Adipocyte (in vitro differentiated cells): ENCODE results near the gene AUH.

Experiments used
- DNase-seq: peaks from one replicate; pipeline ENCODE4 v3.0.0-alpha.2; 2015; ENCODE audit warnings: low read depth
- H3K27me3 ChIP-seq: replicated peaks from 2 replicates; pipeline ENCODE4 v1.7.0; 2013; ENCODE audit warnings: mild to moderate bottlenecking, low read length, moderate library complexity; ENCODE audit not compliant: control insufficient read depth, insufficient read depth
- H3K36me3 ChIP-seq: 2 replicates; pipeline ENCODE4 v1.7.0; 2013; ENCODE audit warnings: low read length, mild to moderate bottlenecking, moderate library complexity; ENCODE audit not compliant: control insufficient read depth, insufficient read depth, severe bottlenecking
- H3K4me1 ChIP-seq: 2 replicates; pipeline ENCODE4 v1.7.0; 2013; ENCODE audit warnings: mild to moderate bottlenecking, low read length, moderate library complexity; ENCODE audit not compliant: control insufficient read depth, insufficient read depth
- H3K4me3 ChIP-seq: 2 replicates; pipeline ENCODE4 v1.7.0; 2013; ENCODE audit warnings: mild to moderate bottlenecking, low read length, moderate library complexity
- H3K9ac ChIP-seq: 2 replicates; pipeline ENCODE4 v1.7.0; 2013; ENCODE audit warnings: mild to moderate bottlenecking, low read length, moderate library complexity
- H3K9me3 ChIP-seq: 2 replicates; pipeline ENCODE4 v1.7.0; 2013; ENCODE audit warnings: mild to moderate bottlenecking, low read length, moderate library complexity; ENCODE audit not compliant: control insufficient read depth

AUH gene

DNA sequence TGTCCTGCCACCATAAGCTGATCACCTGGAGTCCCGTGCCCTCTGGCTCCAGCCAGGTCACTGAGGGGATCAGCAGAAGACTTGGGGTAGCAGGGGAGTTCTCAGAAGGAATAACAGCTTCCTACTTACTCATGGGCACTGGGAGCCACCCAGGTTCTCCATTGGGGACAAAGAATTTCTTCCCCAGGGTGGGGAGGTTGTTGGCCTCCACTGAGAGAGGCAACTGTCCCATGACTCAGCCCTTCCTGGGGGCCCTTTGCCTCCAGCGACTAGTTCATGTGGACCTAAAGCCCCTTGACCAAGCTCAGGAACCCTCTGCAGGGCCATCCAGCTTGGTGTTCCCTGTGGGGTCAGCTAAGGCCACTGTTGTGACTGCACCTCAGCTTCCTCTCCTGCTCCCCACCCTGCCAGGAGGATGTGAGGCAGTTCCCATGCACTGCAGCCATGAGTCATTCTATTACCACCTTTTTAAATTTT is 175.0 kb downstream of the AUH start:
- no peaks in the 10 kb centered on the region for H3K9me3 ChIP-seq
- H3K4me1 ChIP-seq: peaks cover 15% of the 10 kb centered on the region
- no peak overlapping the region for H3K4me3 ChIP-seq
- DNase-seq: no peak
- no peaks in the 10 kb centered on the region for H3K36me3 ChIP-seq
- H3K9ac ChIP-seq: no peak overlapping the region
- no peaks in the 10 kb centered on the region for H3K27me3 ChIP-seq

DNA sequence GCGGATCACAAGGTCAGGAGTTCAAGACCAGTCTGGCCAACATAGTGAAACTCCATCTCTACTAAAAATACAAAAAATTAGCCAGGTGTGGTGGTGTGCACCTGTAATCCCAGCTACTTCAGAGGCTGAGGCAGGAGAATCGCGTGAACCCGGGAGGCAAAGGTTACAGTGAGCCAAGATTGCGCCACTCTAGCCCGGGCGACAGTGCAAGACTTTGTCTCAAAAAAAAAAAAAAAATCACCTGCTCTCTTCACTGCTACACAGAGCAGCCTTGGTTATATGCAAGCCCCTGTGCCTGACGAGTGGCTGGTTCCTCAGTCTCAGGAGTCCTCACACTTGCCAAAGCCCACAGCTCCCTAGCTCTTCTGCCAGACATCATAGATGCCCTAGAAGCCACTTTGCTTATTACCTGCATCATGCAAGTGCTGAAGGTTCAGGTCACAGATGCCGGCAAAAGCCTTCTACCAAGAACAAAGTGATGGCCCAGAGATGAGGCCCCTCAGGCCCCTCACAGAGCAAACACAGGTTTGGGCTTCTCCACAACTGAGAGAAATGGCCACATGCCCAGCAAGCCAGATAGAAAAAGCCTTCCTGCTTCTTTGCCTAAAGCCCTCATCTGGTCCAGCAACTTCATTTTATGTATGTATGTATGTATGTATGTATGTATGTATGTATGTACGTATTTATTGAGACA is 176.4 kb downstream of the AUH start:
- H3K9me3 ChIP-seq: no peaks in the 10 kb centered on the region
- DNase-seq: no peak

DNA sequence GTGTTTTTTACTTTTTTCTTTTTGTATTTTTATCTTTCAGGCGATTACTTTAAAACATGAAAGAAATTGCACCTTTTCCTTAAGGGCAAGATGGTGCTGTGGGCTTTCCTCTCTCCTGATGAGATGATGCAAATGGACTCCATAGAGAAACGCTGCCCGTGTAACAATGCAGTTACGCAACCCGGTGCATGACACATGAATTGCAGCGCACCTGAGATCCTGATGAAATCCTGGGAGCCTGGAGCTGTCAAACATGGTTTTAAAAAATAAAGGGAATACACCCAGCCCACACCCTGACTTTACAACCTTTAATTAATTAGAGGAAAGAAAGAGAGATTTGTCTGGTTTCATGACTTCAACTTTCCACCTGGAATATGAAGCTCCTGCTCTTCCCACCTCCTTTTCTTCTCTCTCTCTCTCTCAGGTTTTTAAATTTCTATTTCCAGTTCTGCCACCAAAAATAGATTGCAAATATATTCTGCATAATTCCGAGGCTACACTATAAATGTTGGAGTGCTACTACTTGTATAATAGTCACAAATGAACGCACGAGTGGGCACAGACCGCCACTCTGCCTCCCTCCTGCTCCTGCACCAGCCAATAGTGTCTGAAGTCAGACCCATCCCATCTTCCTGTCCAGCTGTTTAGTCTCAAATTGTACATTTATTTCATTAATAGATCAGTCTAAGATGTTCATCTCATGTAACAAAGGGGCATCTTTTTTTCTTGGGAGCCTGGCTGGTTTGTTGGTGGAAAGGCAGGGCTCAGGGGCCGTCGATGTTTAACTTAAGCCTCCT is 179.1 kb downstream of the AUH start:
- no peaks in the 10 kb centered on the region for H3K9me3 ChIP-seq
- no peaks in the 10 kb centered on the region for H3K27me3 ChIP-seq
- no peaks in the 10 kb centered on the region for H3K36me3 ChIP-seq
- no peak for DNase-seq
- no peak overlapping the region for H3K9ac ChIP-seq
- H3K4me3 ChIP-seq: no peak overlapping the region
- H3K4me1 ChIP-seq: peaks cover 26% of the 10 kb centered on the region

More for the DNA sequence above, 176.4 kb downstream of the AUH start:
- Histone ChIP-seq H3K4me3 (no peak overlapping the region), H3K27me3 (no peaks in the 10 kb centered on the region), H3K36me3 (no peaks in the 10 kb centered on the region), H3K9ac (no peak overlapping the region), H3K4me1 (peaks cover 15% of the 10 kb centered on the region)

DNA sequence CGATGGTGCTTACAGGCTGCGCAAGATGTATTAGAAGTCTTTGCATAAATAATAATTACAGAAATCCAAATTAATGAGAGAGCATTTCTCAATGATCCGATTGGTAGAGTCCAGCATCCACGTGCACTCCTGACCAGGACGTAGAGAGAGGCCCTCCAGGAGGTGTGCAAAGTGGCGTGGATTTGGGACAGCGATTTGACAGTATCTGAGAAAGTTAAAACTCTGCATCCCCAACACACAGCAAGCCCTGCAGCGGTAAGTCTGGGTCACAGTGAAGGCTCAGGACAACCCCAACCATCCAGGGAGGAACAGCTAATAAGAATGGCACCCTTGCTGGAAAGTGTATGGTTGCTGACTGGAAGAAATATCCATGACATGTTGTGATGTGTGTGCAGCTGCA is 180.2 kb downstream of the AUH start:
- no peaks in the 10 kb centered on the region for H3K36me3 ChIP-seq
- no peaks in the 10 kb centered on the region for H3K9me3 ChIP-seq
- DNase-seq: no peak
- no peak overlapping the region for H3K9ac ChIP-seq
- H3K4me3 ChIP-seq: no peak overlapping the region
- H3K4me1 ChIP-seq: peaks cover 19% of the 10 kb centered on the region
- H3K27me3 ChIP-seq: no peaks in the 10 kb centered on the region

DNA sequence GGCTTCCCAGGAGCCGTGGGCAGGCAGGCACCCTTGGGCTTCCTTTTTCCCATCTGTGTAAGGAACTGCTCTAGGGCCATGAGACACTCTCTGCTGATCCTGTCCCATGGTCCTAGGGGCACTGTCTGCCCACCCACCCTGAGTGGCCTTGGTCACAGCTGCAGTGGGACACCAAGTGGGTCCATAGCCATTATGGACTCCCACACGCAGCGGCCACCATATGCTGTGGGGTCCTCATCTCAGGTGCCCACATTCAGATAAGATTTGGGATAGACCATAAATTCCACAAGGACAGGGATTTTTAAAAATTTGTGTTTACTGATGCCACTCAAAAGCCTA is 180.8 kb downstream of the AUH start:
- no peak overlapping the region for H3K9ac ChIP-seq
- no peaks in the 10 kb centered on the region for H3K27me3 ChIP-seq
- no peaks in the 10 kb centered on the region for H3K36me3 ChIP-seq
- H3K9me3 ChIP-seq: no peaks in the 10 kb centered on the region
- peaks cover 19% of the 10 kb centered on the region for H3K4me1 ChIP-seq
- H3K4me3 ChIP-seq: no peak overlapping the region
- DNase-seq: no peak

DNA sequence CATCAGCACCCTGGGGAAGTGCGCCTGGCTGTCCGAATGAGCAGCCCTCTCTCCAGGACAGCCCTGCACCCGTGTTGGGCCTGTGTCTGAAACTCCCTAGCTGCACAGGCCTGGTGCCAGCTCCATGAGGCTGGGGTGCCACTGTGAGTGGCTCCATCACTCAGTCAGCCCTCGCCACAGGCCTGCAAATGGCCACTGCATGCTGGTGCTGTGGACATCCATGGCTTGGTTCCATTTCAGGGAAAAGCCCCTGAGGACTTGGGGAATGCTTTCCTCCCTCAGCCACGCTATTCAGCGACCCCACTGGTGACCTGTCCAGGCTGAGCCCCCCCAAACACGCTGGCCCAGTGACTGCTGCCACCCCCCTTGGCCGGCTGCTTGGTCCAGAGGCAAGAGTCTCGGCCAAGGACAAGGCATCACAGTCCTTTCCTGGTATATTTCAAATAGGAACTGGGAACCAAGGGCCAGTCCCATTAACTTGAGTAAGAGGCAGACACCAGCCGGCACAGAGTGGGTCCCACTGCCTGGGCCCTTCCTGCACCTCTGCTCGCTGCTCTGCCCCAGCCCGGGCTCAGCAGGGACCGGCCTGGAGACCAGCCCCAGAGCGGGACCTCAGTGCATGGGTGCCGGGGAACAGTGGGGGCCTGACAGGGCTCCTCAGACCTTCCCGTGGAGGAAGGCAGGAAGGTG is 181.3 kb downstream of the AUH start:
- Histone ChIP-seq H3K9ac (no peak overlapping the region), H3K27me3 (no peaks in the 10 kb centered on the region), H3K9me3 (no peaks in the 10 kb centered on the region), H3K4me1 (peaks cover 19% of the 10 kb centered on the region), H3K4me3 (no peak overlapping the region), H3K36me3 (no peaks in the 10 kb centered on the region)
- no peak for DNase-seq

DNA sequence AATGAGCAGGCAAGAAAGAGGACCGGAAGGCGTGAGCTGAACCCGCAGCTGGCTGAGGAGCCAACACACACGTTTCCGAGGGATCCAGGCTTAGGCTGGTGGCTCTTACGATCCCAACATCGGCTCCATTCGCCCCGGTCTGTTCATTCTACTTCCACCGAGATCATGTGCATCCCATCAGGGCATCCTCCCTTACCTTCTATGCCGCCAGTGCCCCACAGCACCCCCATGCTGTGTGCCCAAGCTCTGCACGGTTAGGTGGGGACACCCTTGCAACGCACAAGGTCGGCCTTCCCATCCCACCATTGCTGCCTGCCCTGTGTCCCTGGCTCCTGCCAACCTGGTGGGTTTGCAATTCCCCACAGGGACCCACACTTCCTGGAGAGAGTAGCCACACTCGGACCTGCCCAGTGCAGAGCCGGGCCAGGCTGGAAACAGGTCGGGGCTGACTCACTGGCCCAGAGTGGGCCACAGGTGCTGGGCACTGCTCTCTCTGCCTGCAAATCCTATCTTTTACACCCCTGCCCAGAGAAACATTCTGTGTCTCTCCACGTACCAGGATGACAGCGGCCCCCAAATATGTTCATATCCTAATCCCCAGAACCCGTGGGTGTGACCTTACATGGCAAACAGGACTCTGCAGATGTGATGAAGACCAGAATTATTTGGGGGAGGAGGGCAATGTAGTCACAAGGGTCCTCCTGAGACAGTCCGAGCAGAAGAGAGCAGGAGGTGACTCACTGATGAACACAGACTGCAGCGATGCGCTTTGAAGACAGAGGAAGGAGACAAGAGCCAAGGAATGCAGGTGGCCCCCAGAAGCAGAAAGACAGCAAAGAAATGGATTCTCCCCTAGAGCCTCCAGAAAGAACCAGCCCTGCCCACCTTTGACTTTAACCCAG is 182.2 kb downstream of the AUH start:
- no peaks in the 10 kb centered on the region for H3K27me3 ChIP-seq
- peaks cover 19% of the 10 kb centered on the region for H3K4me1 ChIP-seq
- no peak for DNase-seq
- H3K9me3 ChIP-seq: no peaks in the 10 kb centered on the region
- no peaks in the 10 kb centered on the region for H3K36me3 ChIP-seq
- no peak overlapping the region for H3K9ac ChIP-seq
- no peak overlapping the region for H3K4me3 ChIP-seq

DNA sequence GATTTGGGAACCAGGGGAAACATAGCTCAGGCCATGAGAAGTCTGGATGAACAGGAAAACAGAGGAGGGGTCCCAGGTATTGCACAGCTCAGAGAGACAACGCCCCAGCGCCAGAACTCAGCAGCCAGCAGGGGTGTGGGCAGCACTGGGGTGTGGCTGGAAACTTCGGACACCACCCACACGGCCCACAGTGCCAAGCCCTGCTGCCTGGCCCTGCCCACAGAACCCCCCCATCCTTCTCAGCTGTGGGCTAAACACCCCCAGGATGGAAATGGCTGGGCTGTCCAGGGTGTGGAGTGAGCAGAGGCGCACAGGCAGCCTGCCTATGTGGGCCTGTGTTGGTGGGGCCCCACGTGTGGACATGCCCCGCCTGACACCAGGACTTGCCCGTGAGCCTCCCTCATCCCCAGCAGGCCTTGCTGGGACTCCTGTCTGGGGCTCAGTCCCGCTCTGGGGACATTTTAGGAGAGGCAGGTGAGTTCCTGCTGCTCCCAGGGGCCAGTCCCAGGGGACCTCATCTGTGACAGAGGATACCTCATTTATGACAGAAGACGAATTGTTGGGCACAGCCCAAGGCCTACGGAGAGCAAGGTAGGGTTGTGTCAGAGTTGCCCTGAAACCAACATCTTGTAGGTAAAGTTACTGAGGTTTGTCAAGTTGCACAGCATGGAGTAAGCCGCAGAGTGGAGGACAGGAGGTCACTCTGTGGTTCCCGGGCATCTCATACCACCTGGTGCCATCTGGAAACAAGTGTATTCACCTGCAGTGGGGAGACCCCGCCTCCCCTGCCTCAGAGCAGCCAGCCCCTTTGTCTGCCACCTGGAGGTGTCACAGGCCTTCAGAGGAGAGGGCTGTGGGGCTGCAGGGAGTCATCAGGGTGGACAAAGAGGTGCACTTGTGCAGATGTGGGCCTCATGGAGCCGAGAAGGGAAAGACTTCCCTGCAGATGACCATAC is 183.2 kb downstream of the AUH start:
- H3K36me3 ChIP-seq: no peaks in the 10 kb centered on the region
- no peak for DNase-seq
- H3K4me1 ChIP-seq: peaks cover 19% of the 10 kb centered on the region
- H3K27me3 ChIP-seq: no peaks in the 10 kb centered on the region
- no peaks in the 10 kb centered on the region for H3K9me3 ChIP-seq
- no peak overlapping the region for H3K9ac ChIP-seq
- H3K4me3 ChIP-seq: no peak overlapping the region

DNA sequence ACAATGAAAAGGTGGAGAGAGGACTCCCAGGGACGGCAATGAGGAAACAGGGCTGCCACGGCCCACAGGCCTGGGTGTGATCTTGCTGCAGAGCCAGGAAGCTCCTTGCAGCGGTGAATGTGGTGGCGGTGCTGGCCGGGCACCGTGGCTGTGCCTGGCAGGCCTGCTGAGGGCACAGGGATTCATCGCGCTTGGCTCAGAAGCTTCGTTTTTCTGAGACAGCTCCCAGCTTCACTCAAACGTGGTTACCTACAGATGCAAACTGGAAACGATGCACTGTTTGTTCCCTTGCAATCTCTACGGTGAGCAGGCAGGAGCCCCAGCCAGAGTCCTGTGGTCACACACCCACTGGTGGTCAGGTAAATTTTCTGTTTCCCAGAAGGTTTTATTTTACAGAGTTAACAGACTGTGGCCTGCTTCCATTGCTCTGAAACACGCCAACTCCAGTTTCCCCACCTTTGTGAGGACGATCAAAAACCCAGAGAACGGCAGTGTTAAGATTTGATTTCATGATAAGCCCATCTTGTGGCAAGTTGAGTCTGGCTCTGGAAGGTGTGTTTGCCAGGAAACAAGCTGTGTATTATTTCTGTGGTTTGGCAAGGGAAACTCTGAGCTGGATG is 183.9 kb downstream of the AUH start:
- H3K4me3 ChIP-seq: no peak overlapping the region
- H3K9me3 ChIP-seq: no peaks in the 10 kb centered on the region
- H3K36me3 ChIP-seq: no peaks in the 10 kb centered on the region
- no peak overlapping the region for H3K9ac ChIP-seq
- H3K27me3 ChIP-seq: no peaks in the 10 kb centered on the region
- DNase-seq: no peak
- H3K4me1 ChIP-seq: peaks cover 19% of the 10 kb centered on the region

DNA sequence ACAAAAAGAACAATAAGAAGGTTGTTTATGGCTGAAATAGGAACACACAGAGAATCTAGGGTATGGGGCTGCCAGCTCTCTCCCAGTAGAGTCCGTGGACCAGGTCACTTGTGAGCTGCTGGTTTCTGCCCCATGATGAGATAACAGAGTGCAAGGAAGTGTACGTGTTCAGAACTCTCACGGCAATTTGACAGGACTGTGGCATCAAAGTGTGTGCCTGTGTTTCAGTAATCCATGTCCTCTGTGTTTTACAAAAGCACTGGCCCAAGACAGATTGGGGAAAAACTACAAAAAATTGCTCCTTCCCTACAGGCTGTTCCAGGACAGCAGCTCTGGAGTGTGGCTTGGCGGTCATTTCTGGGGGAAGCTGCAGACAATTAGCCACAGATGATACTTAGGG is 184.6 kb downstream of the AUH start:
- no peak for DNase-seq

More for the DNA sequence above, 184.6 kb downstream of the AUH start:
- no peak overlapping the region for H3K4me3 ChIP-seq
- no peak overlapping the region for H3K9ac ChIP-seq
- H3K4me1 ChIP-seq: peaks cover 19% of the 10 kb centered on the region
- H3K27me3 ChIP-seq: no peaks in the 10 kb centered on the region
- H3K36me3 ChIP-seq: no peaks in the 10 kb centered on the region
- H3K9me3 ChIP-seq: peaks cover 6% of the 10 kb centered on the region
